Neuronal stem cell (in vitro differentiated cells): ENCODE results near the gene ANKK1.

Experiments used
- DNase-seq: peaks from one replicate; pipeline ENCODE4 v3.0.0-alpha.2; 2013; ENCODE audit warnings: low spot score
- H2AFZ ChIP-seq: one replicate; pipeline ENCODE4 v1.6.1; 2013; ENCODE audit warnings: mild to moderate bottlenecking, low read length, inconsistent platforms
- H2AK5ac ChIP-seq: 2 replicates; pipeline ENCODE4 v1.6.1; 2013; ENCODE audit warnings: low read depth, mild to moderate bottlenecking, inconsistent platforms, low read length, moderate library complexity, mixed read lengths
- H2BK120ac ChIP-seq: 2 replicates; pipeline ENCODE4 v1.6.1; 2013; ENCODE audit warnings: low read depth, mild to moderate bottlenecking, inconsistent platforms, low read length, moderate library complexity, mixed read lengths
- H2BK12ac ChIP-seq: one replicate; pipeline ENCODE4 v1.6.1; 2013; ENCODE audit warnings: low read length, inconsistent platforms
- H2BK15ac ChIP-seq: 2 replicates; pipeline ENCODE4 v1.6.1; 2013; ENCODE audit warnings: mild to moderate bottlenecking, low read length, inconsistent platforms, mixed read lengths
- H2BK5ac ChIP-seq: one replicate; pipeline ENCODE4 v1.6.1; 2013; ENCODE audit warnings: inconsistent platforms, mild to moderate bottlenecking, low read length, moderate library complexity
- H3K14ac ChIP-seq: one replicate; pipeline ENCODE4 v1.6.1; 2013; ENCODE audit warnings: low read length, inconsistent platforms
- H3K18ac ChIP-seq: 2 replicates; pipeline ENCODE4 v1.6.1; 2013; ENCODE audit warnings: low read length, inconsistent platforms
- H3K23ac ChIP-seq: 2 replicates; pipeline ENCODE4 v1.6.1; 2013; ENCODE audit warnings: low read depth, mild to moderate bottlenecking, mixed read lengths, low read length, inconsistent platforms; ENCODE audit not compliant: poor library complexity
- H3K27ac ChIP-seq: replicated peaks from 3 replicates; pipeline ENCODE4 v1.5.1; 2013; ENCODE audit warnings: low read length, inconsistent platforms
- H3K27me3 ChIP-seq, 3 experiments: 2 replicates each; pipeline ENCODE4 v1.6.1; 2013; ENCODE audit warnings: low read length in 3 of 3, mild to moderate bottlenecking in 2 of 3, inconsistent platforms in 1 of 3, low read depth in 1 of 3, mixed read lengths in 1 of 3, moderate library complexity in 1 of 3; ENCODE audit not compliant: control insufficient read depth in 3 of 3, insufficient read depth in 3 of 3
- H3K36me3 ChIP-seq, 2 donors: replicated peaks in 1 of 2; 2 replicates each; pipeline ENCODE4 v1.6.1; 2013; ENCODE audit warnings: low read length in 2 of 2; ENCODE audit not compliant: control insufficient read depth in 2 of 2, insufficient read depth in 2 of 2
- H3K4ac ChIP-seq: 2 replicates; pipeline ENCODE4 v1.6.1; 2013; ENCODE audit warnings: inconsistent platforms, mild to moderate bottlenecking, low read length, moderate library complexity
- H3K4me1 ChIP-seq, 2 donors: 1 replicate in 1 of 2; 2 replicates in 1 of 2; pipeline ENCODE4 v1.6.1; 2013; ENCODE audit warnings: low read length in 2 of 2, low read depth in 1 of 2; ENCODE audit not compliant: control insufficient read depth in 2 of 2, insufficient read depth in 1 of 2
- H3K4me2 ChIP-seq: one replicate; pipeline ENCODE4 v1.6.1; 2013; ENCODE audit warnings: mild to moderate bottlenecking, low read length, inconsistent platforms; ENCODE audit not compliant: insufficient read depth, poor library complexity, severe bottlenecking
- H3K4me3 ChIP-seq, 2 donors: 2 replicates each; pipeline ENCODE4 v1.5.1; 2013; ENCODE audit warnings: low read length in 2 of 2, mild to moderate bottlenecking in 2 of 2, inconsistent platforms in 1 of 2, moderate library complexity in 1 of 2
- H3K79me1 ChIP-seq: one replicate; pipeline ENCODE4 v1.6.1; 2013; ENCODE audit warnings: low read depth, mild to moderate bottlenecking, inconsistent platforms, low read length, moderate library complexity
- H3K9ac ChIP-seq: one replicate; pipeline ENCODE4 v1.6.1; 2013; ENCODE audit warnings: mild to moderate bottlenecking, low read depth, low read length, inconsistent platforms; ENCODE audit not compliant: poor library complexity
- H3K9me3 ChIP-seq, 2 donors: replicated peaks in 1 of 2; 2 replicates each; pipeline versions ENCODE3 to v1.6.1; 2013; ENCODE audit warnings: low read length in 2 of 2, mild to moderate bottlenecking in 2 of 2, inconsistent platforms in 1 of 2, low read depth in 1 of 2, mixed read lengths in 1 of 2, moderate library complexity in 1 of 2; ENCODE audit not compliant: control insufficient read depth in 2 of 2, insufficient read depth in 1 of 2
- H4K8ac ChIP-seq: one replicate; pipeline ENCODE4 v1.6.1; 2013; ENCODE audit warnings: low read depth, mild to moderate bottlenecking, inconsistent platforms, low read length, moderate library complexity
- H4K91ac ChIP-seq: one replicate; pipeline ENCODE4 v1.6.1; 2013; ENCODE audit warnings: low read length, low read depth, mild to moderate bottlenecking, inconsistent platforms; ENCODE audit not compliant: poor library complexity
- WGBS, 2 donors: extraction: QIAGEN DNeasy Blood & Tissue Kit; methylation state at CpG; one replicate each; pipeline ENCODE4 v1.1.7; 2013; ENCODE audit warnings: missing lambda C conversion rate in 2 of 2, mixed read lengths in 1 of 2; ENCODE audit not compliant: insufficient read length in 2 of 2, insufficient replicate concordance in 1 of 2; ENCODE audit errors: extremely low coverage in 2 of 2; 5-methylcytosine and 5-hydroxymethylcytosine counted together

The ANKK1 gene

DNA sequence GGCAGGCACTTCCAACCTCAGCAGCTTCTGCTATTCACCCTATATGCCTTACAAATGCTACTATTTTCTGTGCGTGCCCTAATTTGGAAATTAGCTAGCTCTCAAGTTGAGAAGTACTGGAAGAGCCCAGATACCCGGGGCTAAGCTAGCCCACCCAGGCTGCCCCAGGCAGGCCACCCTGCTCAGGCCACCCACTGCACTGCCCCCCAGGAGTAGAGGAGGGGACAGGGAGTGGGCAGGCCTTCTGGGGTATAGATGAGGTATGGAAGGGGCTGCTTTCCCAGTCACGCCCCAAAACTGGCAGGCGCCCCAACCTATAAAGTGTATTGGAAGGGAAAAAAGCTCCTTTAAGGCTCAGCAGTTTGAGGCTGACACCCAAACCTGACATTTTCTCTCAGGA is 44.2 kb downstream of the ANKK1 start:
- Histone ChIP-seq H3K18ac (no peak overlapping the region), H3K4me1 (peaks cover 0 to 3% of the 10 kb centered on the region in 2 donors), H2AFZ (no peak overlapping the region), H3K27me3 (peaks cover 0 to 3% (median 0%) of the 10 kb centered on the region in 3 experiments), H2BK120ac (no peak overlapping the region), H3K79me1 (peaks cover 3% of the 10 kb centered on the region), H3K14ac (no peak overlapping the region), H3K4me3 (no peak overlapping the region), H3K4me2 (no peak overlapping the region), H3K27ac (no peak overlapping the region), H3K36me3 (no peaks in the 10 kb centered on the region), H4K91ac (no peak overlapping the region), H3K9me3 (no peaks in the 10 kb centered on the region), H2BK12ac (no peak overlapping the region), H2BK5ac (no peak overlapping the region), H3K9ac (no peak overlapping the region), H3K23ac (no peak overlapping the region), H4K8ac (no peak overlapping the region), H2AK5ac (no peak overlapping the region), H3K4ac (no peak overlapping the region), H2BK15ac (no peak overlapping the region)
- no CpG with 5 or more reads among the region's 4 CpGs for WGBS, 2 donors
- DNase-seq: no peak

DNA sequence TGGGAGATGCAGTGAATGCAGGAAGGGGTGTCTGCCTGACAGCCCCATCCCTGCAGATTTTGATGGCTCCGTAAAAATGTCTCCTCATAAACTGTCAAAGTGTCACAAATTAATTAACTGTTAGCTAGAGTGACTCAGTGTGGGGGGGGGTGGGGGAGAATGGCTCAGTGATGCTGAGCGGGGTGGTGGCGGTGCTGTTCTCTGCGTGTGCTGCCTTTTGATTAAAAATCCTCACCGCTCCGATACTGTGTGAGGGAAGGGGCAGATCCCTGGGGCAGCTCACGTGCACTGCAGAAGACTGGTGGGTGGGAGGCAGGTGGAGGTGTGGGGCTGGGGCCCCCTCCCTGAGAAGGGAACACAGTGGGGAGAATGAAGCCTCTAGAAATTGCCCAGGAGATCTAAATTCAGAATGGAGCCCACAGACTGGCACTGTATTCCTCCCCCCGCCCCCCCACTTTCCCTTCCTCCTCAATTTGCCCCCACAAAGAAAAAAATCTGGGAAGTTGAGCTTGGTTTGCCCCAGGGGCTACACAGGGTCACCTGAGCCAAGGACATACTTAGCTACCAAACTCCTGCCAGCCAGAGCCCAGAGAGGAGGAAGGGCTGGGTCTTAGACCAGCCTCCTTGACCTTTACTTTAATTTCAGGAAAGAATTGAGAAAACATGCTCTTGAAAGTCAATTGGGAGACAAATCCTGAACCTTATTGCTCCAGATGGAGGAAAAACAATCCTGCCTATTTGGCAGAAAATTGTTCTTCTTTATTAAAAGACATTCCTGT is 47.8 kb downstream of the ANKK1 start:
- H2AK5ac ChIP-seq: no peak overlapping the region
- no peak overlapping the region for H3K23ac ChIP-seq
- no peak overlapping the region for H3K18ac ChIP-seq
- H3K27ac ChIP-seq: no peak overlapping the region
- H2BK15ac ChIP-seq: no peak overlapping the region
- WGBS, 2 donors: no CpG with 5 or more reads among the region's 8 CpGs
- no peak overlapping the region for H4K91ac ChIP-seq
- H2BK12ac ChIP-seq: no peak overlapping the region
- H4K8ac ChIP-seq: no peak overlapping the region
- no peaks in the 10 kb centered on the region for H3K36me3 ChIP-seq
- no peak overlapping the region for H2AFZ ChIP-seq
- no peaks in the 10 kb centered on the region for H3K9me3 ChIP-seq
- DNase-seq: no peak
- peaks cover 0 to 5% of the 10 kb centered on the region in 2 donors for H3K4me1 ChIP-seq
- no peak overlapping the region for H3K4me3 ChIP-seq
- H2BK5ac ChIP-seq: no peak overlapping the region
- no peak overlapping the region for H3K14ac ChIP-seq
- H3K9ac ChIP-seq: no peak overlapping the region
- H2BK120ac ChIP-seq: no peak overlapping the region
- H3K4me2 ChIP-seq: no peak overlapping the region
- no peak overlapping the region for H3K4ac ChIP-seq
- H3K27me3 ChIP-seq: peaks cover 0 to 6% (median 0%) of the 10 kb centered on the region in 3 experiments
- H3K79me1 ChIP-seq: no peaks in the 10 kb centered on the region

DNA sequence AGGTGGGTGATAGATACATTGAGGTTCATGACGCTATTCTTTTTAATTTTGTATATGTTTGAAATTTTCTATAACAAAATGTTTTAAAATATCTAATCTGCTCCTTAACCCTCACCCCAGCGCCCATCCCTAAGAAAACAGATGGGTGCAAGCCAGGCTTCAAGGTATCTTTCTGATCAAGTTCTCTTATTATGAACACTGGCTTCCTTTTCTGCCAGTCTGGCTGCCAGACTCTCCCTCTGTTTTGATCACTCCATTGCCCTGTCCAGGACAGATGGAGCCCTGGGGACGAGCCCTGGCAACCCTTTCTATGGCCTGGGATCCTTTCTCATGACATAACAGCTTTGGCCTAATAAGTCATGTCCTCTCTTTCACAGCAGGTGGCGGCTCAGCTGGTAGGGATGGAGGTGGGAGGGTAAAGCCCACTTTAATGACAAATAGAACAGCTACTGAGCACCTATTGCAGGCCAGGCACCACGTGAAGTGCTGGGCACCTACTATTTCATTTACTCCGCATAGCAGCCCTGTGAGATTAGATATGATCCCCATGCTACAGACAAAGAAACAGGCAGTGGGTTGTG is 49.2 kb downstream of the ANKK1 start:
- no peak overlapping the region for H2AK5ac ChIP-seq
- H3K4me3 ChIP-seq: no peak overlapping the region
- no peak overlapping the region for H3K4ac ChIP-seq
- no peak overlapping the region for H2BK12ac ChIP-seq
- peaks cover 0 to 6% (median 0%) of the 10 kb centered on the region in 3 experiments for H3K27me3 ChIP-seq
- no peak for DNase-seq
- WGBS, 2 donors: no CpG with 5 or more reads among the region's 6 CpGs
- H2BK5ac ChIP-seq: no peak overlapping the region
- no peak overlapping the region for H4K8ac ChIP-seq
- peaks cover 0 to 3% of the 10 kb centered on the region in 2 donors for H3K4me1 ChIP-seq
- no peak overlapping the region for H2AFZ ChIP-seq
- no peak overlapping the region for H3K4me2 ChIP-seq
- H3K9me3 ChIP-seq: peaks cover 0 to 3% of the 10 kb centered on the region in 2 donors
- H2BK15ac ChIP-seq: no peak overlapping the region
- no peak overlapping the region for H3K9ac ChIP-seq
- no peak overlapping the region for H4K91ac ChIP-seq
- H2BK120ac ChIP-seq: no peak overlapping the region
- no peaks in the 10 kb centered on the region for H3K36me3 ChIP-seq
- no peaks in the 10 kb centered on the region for H3K79me1 ChIP-seq
- H3K27ac ChIP-seq: no peak overlapping the region
- no peak overlapping the region for H3K14ac ChIP-seq
- no peak overlapping the region for H3K23ac ChIP-seq
- no peak overlapping the region for H3K18ac ChIP-seq

DNA sequence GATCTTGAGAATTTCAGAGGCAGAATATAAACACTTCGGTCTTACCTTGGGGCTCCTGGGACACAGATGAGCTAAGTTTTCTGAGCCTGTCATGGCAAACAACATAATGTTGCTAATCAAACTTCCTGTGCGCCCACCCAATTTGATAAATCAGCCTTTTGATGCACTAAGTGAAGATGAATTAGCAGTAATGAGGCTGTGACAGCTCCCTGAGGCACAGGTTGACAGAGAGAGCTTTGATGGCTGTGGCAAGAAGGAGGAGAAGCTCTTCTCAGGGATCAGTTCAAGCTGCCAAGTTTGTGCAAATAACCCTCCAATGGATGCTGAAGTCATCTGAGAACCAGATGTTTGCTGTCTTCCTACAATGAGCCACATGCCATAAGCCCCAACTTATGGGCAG is 53.2 kb downstream of the ANKK1 start:
- Histone ChIP-seq H2BK15ac (no peak overlapping the region), H3K9me3 (peaks cover 0 to 3% of the 10 kb centered on the region in 2 donors), H3K27ac (no peak overlapping the region), H3K14ac (no peak overlapping the region), H3K4me1 (peaks cover 0 to 7% of the 10 kb centered on the region in 2 donors), H3K36me3 (no peaks in the 10 kb centered on the region), H3K23ac (no peak overlapping the region), H3K27me3 (peaks cover 0 to 6% (median 0%) of the 10 kb centered on the region in 3 experiments), H3K4me2 (no peak overlapping the region), H2AFZ (no peak overlapping the region), H2BK5ac (no peak overlapping the region), H2AK5ac (no peak overlapping the region), H2BK120ac (no peak overlapping the region), H3K79me1 (no peaks in the 10 kb centered on the region), H2BK12ac (no peak overlapping the region), H4K8ac (no peak overlapping the region), H3K9ac (no peak overlapping the region), H3K4me3 (no peak overlapping the region), H3K18ac (no peak overlapping the region), H3K4ac (no peak overlapping the region), H4K91ac (no peak overlapping the region)
- no CpG with 5 or more reads among the region's 2 CpGs for WGBS, 2 donors
- DNase-seq: no peak
